Pancreas (tissue), 10 donors: Measurements from ENCODE around the gene SLC51B. TPM values are rescaled to one million over a fixed set of nuclear protein-coding genes. Genes with fewer than 3 reads are reported as not detected.

Experiments used
- ATAC-seq, 4 donors: fragments of 200-7000 bp; cut with Tn5 transposase; one replicate each; pipeline versions ENCODE4 v1.8.0 to v1.9.1; 2020; ENCODE audit warnings: mild to moderate bottlenecking in 4 of 4, moderate library complexity in 4 of 4
- DNase-seq, 6 donors: peaks; one replicate each; pipeline ENCODE4 v3.0.0-alpha.2; 2020
- FAIRE-seq: peaks from 2 replicates; lab custom pipeline; 2012; peaks lifted over from hg19 to GRCh38; lab: Jason Lieb, UNC
- H3K27ac ChIP-seq, 4 donors: fragments of 200-600 bp; sonication (generic); 1 replicate in 3 of 4; 2 replicates in 1 of 4; pipeline versions ENCODE4 v1.5.0 to v1.8.0; 2020
- H3K27me3 ChIP-seq, 4 donors: fragments of 200-600 bp; one replicate each; pipeline ENCODE4 v1.8.0; 2021
- H3K36me3 ChIP-seq, 3 donors: fragments of 200-600 bp; sonication (generic) in 1 of 3; one replicate each; pipeline versions ENCODE4 v1.5.0 to v1.8.0; 2020 to 2021
- H3K4me1 ChIP-seq, 3 donors: fragments of 200-600 bp; one replicate each; pipeline ENCODE4 v1.8.0; 2021
- H3K4me3 ChIP-seq, 4 donors: fragments of 200-600 bp; sonication (generic) in 2 of 4; one replicate each; pipeline versions ENCODE4 v1.5.0 to v1.8.0; 2020 to 2021
- H3K9me3 ChIP-seq, 4 donors: fragments of 200-600 bp; one replicate each; pipeline ENCODE4 v1.8.0; 2021
- CTCF ChIP-seq, 4 donors: fragments of 200-600 bp; sonication (generic) in 3 of 4; IDR thresholded peaks; one replicate each; pipeline versions ENCODE4 v1.5.0 to v1.8.0; 2021; ENCODE audit warnings: antibody characterized with exemption in 4 of 4
- WGBS, 2 donors: extraction: QIAGEN DNeasy Blood & Tissue Kit; methylation state at CpG; one replicate each; pipeline ENCODE4 v1.1.7; 2013; 5-methylcytosine and 5-hydroxymethylcytosine counted together
- intact Hi-C, 3 donors: fragments of 100-400 bp; cut with DNase I; formaldehyde crosslinking; loops; one replicate each; pipeline versions ENCODE4 v1.11.1 to v1.14.2; 2022
- polyA plus RNA-seq, 2 donors: library from polyadenylated mRNA; stranded (reverse); fragments of 200-250 nt; gene quantifications; one replicate each; pipeline ENCODE4 v1.2.3, GENCODE V29; 2013
- total RNA-seq, 6 donors: library from RNA; stranded (reverse); fragmentation: NEBNext Ultra II Directional in 4 of 6; extraction: Animal tissue kit (Norgen Biotek cat#: 25700) in 4 of 6; gene quantifications; one replicate each; pipeline versions ENCODE4 v1.2.1 to v1.2.4, GENCODE V29; 2021 to 2023
- donor health status: healthy with polysubstance abuse.
- donor health status: DM: no; HTN: no; CAD: no; lungs with moderate emphysema.
- donor health status: DM: no; HTN: no; CAD: no.
- donor health status: control.
- donor health status: control.
- donor health status: Bipolar disorder and iron deficiency.
- donor health status: DM: yes; HTN: yes; CAD: no.
- donor health status: DM: no; HTN: no; CAD: no.
- donor health status: DM: no; HTN: no; CAD: no.
- donor health status: DM: yes; HTN: yes; CAD: no.

The SLC51B gene
- total RNA-seq: under 1 TPM in 2 of 6 donors, not detected in 4; 0.26 to 0.49 TPM
- polyA plus RNA-seq: 1 to 10 TPM in 1 of 2 donors, not detected in 1; 1.1 TPM

DNA sequence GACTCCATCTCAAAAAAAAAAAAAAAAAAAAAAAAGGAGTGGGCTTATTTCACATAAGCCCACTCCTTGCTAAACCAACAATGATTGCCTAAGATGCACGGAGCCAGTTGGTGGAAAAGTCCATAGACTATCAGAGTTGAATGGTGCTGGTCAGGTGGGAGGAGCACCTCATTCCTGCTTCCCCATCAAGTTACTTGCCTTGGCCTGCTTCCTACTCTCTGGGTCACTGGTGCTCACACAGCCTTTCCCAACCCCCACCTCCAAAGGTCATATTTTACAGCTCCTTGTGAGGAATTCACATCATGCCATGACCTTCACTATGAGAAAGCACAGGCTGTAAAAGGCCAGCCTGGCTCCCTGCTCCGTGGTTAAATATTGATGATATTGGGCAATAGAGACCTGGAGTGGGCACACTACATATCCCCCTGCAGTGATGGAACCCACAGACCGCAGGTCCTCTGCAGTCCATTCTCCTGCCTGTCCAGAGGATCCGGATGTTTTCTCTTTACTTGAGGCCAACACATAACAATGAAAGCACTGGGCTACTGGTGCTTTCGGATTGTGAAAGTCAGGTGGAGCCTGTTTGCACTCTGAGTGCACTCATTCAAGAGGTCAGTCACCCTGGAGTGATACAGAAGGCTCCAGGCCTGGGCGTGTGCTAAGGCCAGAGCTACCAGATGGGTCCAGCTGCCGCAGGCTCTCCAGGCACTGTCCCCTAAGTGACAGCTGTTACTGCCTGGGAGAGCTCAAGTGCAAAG lies at the start of gene SLC51B:
SLC51B (plus strand) TSS at position 664 of the 758 bp plus-strand sequence. CDS start 4,618 bp downstream, outside the sequence.
- intact Hi-C loops: no loop called here
- H3K4me3 ChIP-seq: no peak within 1 kb of the TSS
- ATAC-seq (peak in 3 of 4 donors; percentile 33 to 57 (median 49)), FAIRE-seq (no peak), DNase-seq (no peak)
- WGBS, 2 donors: 55 to 60% methylated on average over 7 of the region's 7 CpGs
- no peaks in the 10 kb centered on the region for H3K27me3 ChIP-seq
- TF ChIP-seq CTCF (IDR thresholded peaks at IDR 0.05): no peak
- H3K36me3 ChIP-seq: no peaks in the 10 kb centered on the region
- peaks cover 0 to 2% (median 0%) of the 10 kb centered on the region in 3 donors for H3K4me1 ChIP-seq
- H3K27ac ChIP-seq: no peak within 1 kb of the TSS
- H3K9me3 ChIP-seq: no peaks in the 10 kb centered on the region

GRCh38 chr15:64997066-64997465 lies 48.1 kb upstream of the SLC51B start:
- no peaks in the 10 kb centered on the region for H3K27me3 ChIP-seq
- H3K9me3 ChIP-seq: no peaks in the 10 kb centered on the region
- FAIRE-seq (no peak), DNase-seq (no peak), ATAC-seq (no peak)
- no peak for TF ChIP-seq CTCF (IDR thresholded peaks at IDR 0.05)
- no peaks in the 10 kb centered on the region for H3K4me1 ChIP-seq
- 68 to 75% methylated on average over 5 of the region's 5 CpGs for WGBS, 2 donors
- H3K4me3 ChIP-seq: no peak overlapping the region
- intact Hi-C loops: no loop called here
- no peak overlapping the region for H3K27ac ChIP-seq
- H3K36me3 ChIP-seq: no peaks in the 10 kb centered on the region

DNA sequence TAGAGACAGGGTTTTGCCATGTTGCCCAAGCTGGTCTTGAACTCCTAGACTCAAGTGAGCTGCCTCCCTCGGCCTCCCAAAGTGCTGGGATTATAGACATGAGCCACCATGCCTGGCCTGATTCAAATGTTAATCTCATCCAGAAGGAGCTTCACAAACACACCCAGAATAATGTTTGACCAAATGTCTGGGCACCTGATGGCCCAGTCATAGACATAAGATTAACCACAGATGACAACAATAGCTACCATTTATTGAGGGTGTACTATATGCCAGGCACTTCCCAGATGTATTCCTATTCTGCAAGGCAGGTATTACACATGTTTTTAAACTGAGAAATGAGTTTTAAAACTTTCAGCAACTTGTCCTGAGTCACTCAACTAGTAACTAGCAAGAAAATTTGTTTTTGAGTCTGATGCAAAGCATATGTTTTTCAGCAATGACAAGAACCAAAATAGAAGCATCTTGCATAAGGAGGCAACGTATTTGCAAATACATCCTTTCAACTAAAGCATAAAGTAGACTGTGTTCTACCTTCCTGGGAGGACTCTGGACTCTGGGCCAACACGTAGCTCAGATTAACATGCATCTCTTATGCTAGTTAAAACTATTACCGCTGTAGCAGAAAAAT lies 47.3 kb upstream of the SLC51B start:
- FAIRE-seq (no peak), ATAC-seq (no peak), DNase-seq (no peak)
- H3K36me3 ChIP-seq: no peaks in the 10 kb centered on the region
- H3K4me1 ChIP-seq: no peaks in the 10 kb centered on the region
- H3K27ac ChIP-seq: no peak overlapping the region
- H3K9me3 ChIP-seq: no peaks in the 10 kb centered on the region
- H3K4me3 ChIP-seq: no peak overlapping the region
- intact Hi-C loops: no loop called here
- 79 to 89% methylated on average over 4 of the region's 4 CpGs for WGBS, 2 donors
- TF ChIP-seq CTCF (IDR thresholded peaks at IDR 0.05): no peak
- no peaks in the 10 kb centered on the region for H3K27me3 ChIP-seq

DNA sequence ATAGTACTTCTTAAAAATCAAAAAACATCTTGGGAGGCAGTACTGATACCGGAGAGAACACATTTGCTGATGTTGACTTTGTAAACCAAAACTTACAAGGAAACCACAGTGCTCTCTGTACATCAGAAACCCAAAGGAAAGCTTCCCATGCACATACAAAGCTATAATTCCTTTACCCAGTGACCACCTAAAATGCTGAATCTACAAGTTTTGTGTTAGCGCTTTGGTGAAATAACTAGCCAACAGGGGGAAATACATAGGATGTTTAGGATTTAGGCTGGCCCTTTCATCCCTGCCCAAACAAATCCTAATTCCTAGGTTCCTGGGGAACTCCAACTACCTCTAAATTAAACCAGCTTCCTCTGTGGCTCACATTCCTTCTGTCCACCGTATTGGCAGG lies 40.2 kb upstream of the SLC51B start:
- Histone ChIP-seq H3K4me3 (no peak overlapping the region), H3K4me1 (no peaks in the 10 kb centered on the region), H3K36me3 (peaks cover 0 to 6% (median 0%) of the 10 kb centered on the region in 3 donors), H3K27me3 (no peaks in the 10 kb centered on the region), H3K9me3 (no peaks in the 10 kb centered on the region), H3K27ac (no peak overlapping the region)
- FAIRE-seq (no peak), DNase-seq (no peak), ATAC-seq (no peak)
- 83 to 85% methylated on average over 3 of the region's 3 CpGs for WGBS, 2 donors
- no peak for TF ChIP-seq CTCF (IDR thresholded peaks at IDR 0.05)
- intact Hi-C loops: no loop called here

DNA sequence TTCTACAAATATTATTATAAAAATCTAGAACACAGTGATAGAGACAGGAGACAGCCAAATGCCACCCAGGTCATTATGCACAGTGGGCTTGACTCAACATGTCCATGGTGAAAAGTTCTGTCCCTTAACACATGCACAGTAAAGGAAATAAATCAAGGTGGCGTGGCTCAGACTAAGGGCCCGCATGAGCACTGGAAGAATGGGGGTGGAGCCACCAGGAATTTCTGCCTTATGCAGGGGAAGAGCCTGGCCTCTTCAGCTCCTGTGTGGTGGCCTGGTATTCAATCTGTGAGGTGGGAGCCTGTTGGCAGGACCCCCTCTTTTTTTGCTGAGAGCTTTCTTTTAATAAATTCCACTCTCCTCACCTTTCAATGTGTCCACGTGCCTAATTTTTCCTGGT lies 38.3 kb upstream of the SLC51B start:
- intact Hi-C loops: no loop called here
- H3K27me3 ChIP-seq: no peaks in the 10 kb centered on the region
- WGBS, 2 donors: 95 to 98% methylated on average over 3 of the region's 3 CpGs

More for the DNA sequence above, 38.3 kb upstream of the SLC51B start:
- DNase-seq: no peak
- H3K4me1 ChIP-seq: no peaks in the 10 kb centered on the region
- peaks cover 0 to 6% (median 0%) of the 10 kb centered on the region in 3 donors for H3K36me3 ChIP-seq
- ATAC-seq: no peak
- TF ChIP-seq CTCF (IDR thresholded peaks at IDR 0.05): no peak
- H3K4me3 ChIP-seq: no peak overlapping the region
- H3K27ac ChIP-seq: no peak overlapping the region
- no peak for FAIRE-seq
- H3K9me3 ChIP-seq: no peaks in the 10 kb centered on the region
